Stimulated activated CD8-positive, alpha-beta memory T cell treated with anti-CD3 and anti-CD28 coated beads, Interleukin-2, amount 100 ng/mL, for 48 hours (primary cell): ENCODE results near the gene TMEM144.
"Not testable (repeated sequence)": the region's sequence is repeated elsewhere in the genome, so short reads cannot be mapped to it uniquely, and the experiment has no call there.

Source experiments
- DNase-seq, 2 donors: peaks; one replicate each; pipeline ENCODE4 v3.0.0-alpha.2; 2020; ENCODE audit warnings: low read depth in 2 of 2

Gene TMEM144

GRCh38 chr4:158190718-158191117 lies 19.6 kb upstream of the TMEM144 start:
- DNase-seq, result no peak

DNA sequence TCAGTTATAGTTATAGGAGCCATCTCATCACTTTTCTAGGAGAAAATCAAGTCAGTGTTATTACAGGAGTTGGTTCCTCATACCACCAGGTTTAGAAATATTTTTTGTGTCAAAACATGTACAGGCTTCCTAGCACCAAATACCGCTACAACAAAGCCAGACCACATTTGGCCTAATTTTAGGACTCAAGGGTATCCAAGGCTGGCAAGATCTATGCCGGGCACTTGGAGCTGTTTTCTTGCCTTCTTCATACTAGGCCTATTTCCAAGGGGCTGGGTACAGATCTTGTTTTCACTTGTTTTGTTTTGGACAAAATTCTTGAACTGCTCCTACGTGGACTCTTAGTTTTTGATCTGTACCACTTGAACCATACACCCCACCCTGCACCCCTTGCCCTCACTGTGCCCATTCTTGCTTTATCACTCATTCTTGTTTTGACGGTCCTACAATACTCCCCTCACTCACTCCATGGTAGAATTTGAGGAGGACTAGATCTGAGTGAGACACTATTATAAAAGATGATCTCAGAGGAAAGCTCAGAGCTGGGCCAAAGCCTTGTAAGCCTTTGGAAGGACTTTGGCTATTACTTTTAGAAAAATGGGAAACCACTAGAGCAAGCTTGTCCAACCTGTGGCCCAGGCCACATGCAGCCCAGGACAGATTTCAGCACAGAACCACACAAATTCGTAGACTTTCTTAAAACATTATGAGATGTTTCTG lies 17.7 kb upstream of the TMEM144 start:
- no peak for DNase-seq

GRCh38 chr4:158193171-158193749 lies 17.0 kb upstream of the TMEM144 start:
- no peak for DNase-seq

GRCh38 chr4:158195297-158195696 lies 15.0 kb upstream of the TMEM144 start:
- DNase-seq, result no peak

DNA sequence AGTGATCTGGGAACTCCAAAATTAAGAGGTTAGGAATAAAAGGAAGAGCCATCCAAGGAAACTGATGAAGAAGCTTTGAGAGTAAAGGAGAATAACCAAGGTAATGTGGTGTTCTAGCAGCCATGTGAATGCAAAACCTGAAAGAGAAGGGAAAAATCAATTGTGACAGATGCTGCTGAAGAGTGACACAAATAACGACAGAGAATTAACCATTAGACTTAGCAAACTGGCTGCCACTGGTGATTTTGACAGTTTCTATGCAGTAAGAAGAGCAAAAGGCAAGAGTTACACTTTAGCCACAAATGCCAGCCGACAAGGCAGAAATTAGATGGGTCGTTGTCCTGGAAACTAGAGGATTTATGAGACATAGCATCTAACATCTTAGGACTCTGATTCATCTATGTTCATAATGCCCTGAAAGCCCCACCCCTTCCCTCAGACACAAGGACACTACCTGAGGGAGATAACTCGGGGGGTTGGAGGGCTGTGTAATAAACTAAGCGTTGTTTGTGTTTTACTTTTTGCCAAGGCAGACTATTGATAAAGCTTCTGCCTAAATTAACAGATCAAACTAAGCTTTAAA lies 13.0 kb upstream of the TMEM144 start:
- no peak for DNase-seq

DNA sequence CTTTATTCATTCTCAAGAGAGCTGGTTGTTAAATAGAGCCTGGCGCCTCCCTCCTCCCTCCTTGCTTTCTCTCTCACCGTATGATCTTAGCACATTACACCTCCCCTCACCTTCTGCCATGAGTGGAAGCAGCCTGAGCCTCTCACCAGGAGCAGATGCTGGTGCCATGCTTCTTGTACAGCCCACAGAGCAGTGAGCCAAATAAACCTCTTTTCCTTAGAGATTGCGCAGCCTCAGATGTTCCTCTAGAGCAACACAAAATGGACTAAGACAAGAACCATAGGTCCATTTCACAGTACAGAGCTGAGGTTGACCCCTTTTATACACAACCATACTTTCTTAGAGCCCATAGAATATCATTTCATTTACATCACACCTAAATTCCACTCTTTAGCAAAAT lies 10.1 kb upstream of the TMEM144 start:
- DNase-seq, result no peak

GRCh38 chr4:158201322-158201721 lies 9.0 kb upstream of the TMEM144 start:
- DNase-seq, result no peak

- DNase-seq, result no peak
Observed at GRCh38 chr4:158201876-158202275, 8.4 kb upstream of the TMEM144 start.

DNA sequence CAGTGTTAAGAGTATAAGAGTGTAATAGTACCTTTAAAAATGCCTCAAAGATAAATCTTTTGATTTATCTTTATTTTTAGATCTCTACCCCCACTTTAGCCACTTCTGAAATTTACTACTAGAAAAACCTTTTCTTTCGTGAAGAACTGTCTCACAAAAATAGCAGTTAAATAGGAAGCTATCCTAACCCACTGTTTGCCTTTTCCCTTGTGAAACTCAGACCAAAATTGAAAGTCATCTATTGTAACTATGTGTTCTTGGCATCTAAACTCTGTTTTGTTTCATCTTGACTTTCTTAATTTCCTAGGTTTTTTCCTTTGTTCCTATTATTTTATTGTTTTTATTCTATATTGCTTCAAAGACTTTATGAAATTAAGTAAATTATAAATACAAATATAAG lies 7.8 kb upstream of the TMEM144 start:
- DNase-seq, result no peak

DNA sequence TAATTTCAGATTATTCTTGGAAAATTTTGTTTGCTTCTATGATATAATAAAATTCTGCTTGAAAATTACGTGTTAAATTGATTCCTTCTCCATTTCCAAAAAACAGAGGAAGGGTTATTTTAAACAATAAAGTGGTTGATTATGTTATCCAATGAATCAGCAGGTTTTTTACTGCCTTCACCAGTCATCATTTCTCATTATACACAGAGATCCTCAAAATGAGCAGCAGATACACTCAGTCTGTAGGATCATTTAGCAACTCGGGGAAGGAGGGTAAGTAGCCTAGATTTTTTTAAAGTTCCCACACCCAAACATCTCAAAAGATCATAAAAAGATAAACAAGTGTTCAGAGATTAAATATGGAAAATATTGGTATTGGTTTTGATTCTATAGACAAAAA lies 6.8 kb upstream of the TMEM144 start:
- DNase-seq, result no peak

DNA sequence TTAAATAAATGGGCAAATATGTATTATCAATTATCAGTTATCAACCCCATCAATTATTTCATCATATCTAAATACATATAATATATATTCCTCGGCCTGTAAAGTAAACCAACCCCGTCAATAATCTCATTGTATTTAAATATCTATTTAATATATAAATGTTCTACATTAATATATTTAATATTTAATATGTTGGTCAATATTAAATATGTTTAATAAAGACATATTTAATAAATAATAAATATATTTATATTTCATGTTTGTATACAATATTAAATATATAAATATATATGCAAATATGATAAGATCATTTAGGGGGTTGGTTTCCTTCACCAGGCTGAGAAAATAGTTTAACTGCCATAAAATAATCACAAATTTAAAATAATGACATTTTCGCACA lies 6.4 kb upstream of the TMEM144 start:
- DNase-seq, result no peak

DNA sequence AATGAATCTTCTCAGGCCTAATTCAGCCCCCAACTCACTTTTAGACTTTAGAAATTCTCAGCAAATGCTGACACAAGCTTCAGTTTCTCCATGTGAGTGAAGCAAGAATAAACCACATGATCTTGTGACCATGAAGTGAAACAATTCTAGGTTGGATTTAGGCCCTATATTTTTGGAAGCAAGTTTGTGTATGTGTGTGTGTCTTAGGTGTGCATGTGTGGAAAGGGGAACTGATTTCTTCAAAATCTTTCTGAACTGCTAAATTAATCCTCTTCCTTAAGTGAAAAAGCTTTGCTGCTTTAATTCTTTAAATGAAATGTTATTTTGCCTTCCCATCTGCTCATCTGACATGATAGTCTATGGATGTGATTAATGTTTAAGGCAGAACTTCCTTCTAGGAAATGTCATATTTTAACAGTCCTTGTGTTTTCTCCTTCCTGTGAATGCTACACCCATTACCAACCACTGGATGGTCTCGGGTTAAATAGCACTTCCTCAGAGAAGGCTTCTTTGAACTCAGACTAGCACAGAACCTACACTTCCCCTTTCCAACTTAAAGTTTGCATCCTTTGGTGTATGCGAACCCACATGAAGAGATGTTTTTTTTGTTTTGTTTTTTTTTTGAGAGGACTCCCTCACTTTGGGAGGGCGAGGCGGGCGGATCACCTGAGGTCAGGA lies 1.2 kb upstream of the TMEM144 start:
- no peak for DNase-seq

DNA sequence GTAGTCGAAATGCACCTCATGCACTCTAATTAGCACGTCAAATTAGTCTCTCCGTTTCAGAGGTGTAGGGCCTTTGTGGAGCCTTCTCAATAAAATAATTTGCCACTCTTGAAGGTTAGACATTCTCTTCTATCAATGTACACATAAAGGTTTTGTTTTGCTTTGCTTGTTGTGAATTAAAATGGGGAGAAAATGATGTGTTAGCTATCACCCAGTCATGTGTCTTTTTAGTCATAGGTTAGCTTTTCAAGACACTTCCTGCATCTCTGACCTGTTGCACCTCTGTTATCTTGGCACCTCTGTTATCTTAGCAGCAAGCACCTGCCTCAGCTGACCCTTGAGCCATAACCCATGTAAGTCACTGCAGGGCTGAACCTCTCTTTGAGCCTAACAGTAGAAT lies 936 bp downstream of the TMEM144 start:
- DNase-seq, result no peak

- DNase-seq, result no peak
Observed at GRCh38 chr4:158213466-158213865, 3.2 kb downstream of the TMEM144 start.

- no peak for DNase-seq
Observed at GRCh38 chr4:158214856-158215255, 4.6 kb downstream of the TMEM144 start.

GRCh38 chr4:158217763-158218162 lies 7.5 kb downstream of the TMEM144 start:
- DNase-seq, result no peak

DNA sequence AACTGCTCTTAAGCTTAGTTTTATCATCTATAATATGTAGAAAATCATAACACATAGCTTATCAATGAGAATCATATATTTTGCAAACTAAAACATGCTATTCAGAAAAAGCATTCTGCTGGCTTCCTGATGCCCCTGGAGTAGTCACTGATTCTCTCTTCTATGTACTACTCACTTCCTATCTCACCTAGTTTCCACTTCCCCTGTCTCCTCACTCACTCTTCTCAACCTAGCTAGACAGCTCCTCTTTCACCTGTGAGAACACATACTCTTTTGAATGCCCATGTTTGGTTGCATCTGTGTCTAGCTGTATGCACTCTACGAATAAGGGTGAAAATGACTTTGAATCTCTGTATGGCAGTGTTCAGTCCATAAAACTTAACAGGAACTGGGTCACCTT lies 9.3 kb downstream of the TMEM144 start:
- DNase-seq, result no peak

DNA sequence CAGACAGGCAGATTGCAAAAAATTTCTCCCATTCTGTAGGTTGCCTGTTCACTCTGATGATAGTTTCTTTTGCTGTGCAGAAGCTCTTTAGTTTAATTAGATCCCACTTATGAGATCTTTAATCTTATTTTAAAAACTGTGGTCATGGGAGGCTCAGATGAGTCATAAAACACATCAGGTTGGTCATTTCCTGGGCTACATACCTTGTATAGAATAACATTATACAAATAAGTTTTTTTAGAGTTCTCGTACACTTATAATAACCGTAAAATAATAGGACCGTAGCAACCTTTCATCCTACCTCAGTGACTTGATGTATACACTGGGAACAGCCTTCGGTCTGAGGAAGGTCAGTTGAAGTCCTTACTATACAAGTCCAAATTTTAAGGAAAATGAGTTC lies 14.0 kb downstream of the TMEM144 start:
- not testable (repeated sequence) for DNase-seq

DNA sequence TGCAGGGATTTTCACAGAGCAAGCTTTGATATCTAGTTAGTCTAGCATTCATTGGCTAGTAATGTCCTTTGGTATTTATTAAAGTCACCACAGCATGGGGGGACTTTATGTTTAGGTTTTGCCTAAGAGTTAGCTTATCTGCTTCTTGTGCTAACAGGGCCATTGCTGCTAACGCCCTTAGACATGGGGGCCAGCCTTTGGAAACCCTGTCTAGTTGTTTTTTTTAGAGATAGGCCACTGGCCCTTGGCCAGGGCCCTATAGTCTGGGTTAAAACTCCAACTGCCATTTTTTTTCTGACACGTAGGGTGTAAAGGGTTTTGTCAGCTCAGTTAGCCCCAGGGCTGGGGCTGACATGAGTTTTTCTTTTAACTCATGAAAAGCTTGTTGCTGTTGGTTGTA lies 14.7 kb downstream of the TMEM144 start:
- DNase-seq, result not testable (repeated sequence)

DNA sequence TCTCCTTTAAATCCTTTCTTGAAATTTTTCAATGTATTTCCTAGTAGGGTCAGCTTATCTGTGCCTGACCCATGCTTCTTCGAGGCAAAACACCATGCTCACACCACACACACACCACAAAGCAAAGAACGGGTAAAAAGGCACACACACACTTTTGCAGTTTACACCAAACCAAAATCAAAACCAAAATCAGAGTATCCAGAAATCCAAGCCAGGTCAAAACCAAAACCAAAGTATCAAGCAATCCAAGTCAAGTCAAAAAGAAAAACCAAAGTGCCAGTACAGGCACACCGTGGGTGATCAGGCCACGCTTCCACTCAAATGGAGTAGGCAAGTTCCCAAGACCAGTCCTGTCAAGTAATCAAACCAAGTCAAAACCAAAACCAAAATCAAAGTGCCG lies 17.6 kb downstream of the TMEM144 start:
- not testable (repeated sequence) for DNase-seq

- not testable (repeated sequence) for DNase-seq
Observed at GRCh38 chr4:158228399-158228798, 18.1 kb downstream of the TMEM144 start.

GRCh38 chr4:158229768-158230167 lies 19.5 kb downstream of the TMEM144 start:
- DNase-seq, result no peak

GRCh38 chr4:158234671-158235070 lies 24.4 kb downstream of the TMEM144 start:
- no peak for DNase-seq
